Right lobe of liver (tissue), 4 donors: Measurements from ENCODE around the gene TSG101.

Experiments used
- POLR2A ChIP-seq: fragments of 450-650 bp; IDR thresholded peaks from one replicate; pipeline ENCODE4 v1.6.1; 2017; ENCODE audit warnings: antibody characterized with exemption, mild to moderate bottlenecking
- TF ChIP-seq, protein P1 (sequence below), 4 donors: fragments of 200-600 bp in 3 of 4; fragments of 450-650 bp in 1 of 4; IDR thresholded peaks; one replicate each; pipeline versions ENCODE4 v1.5.1 to v1.8.0; 2016 to 2022; ENCODE audit warnings: antibody characterized with exemption in 4 of 4, mild to moderate bottlenecking in 2 of 4
- donor health status: DM: no; HTN: no; CAD: no.
- donor health status: DM: no; HTN: no; CAD: no.
- donor health status: DM: no; HTN: yes; CAD: no.

DNA sequence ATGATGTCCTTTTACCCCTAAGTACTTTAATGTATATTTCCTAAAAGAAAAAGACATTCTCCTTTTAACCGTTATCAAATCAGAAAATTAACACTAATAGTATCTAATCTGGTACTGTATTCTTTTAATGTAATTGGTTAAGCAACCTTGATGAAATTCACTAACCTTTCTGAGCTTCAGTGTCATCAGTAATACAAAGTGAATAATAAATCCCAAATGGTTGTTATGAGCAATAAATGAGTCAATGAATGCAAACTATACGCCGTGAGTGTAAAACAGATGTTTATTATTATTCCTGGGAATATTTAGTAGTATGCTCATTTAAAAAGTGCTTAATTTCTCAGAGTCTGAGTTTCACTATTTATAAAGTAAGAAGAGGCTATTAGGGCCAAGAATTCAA is 40.3 kb upstream of the TSG101 start:
- TF ChIP-seq, protein P1, sequence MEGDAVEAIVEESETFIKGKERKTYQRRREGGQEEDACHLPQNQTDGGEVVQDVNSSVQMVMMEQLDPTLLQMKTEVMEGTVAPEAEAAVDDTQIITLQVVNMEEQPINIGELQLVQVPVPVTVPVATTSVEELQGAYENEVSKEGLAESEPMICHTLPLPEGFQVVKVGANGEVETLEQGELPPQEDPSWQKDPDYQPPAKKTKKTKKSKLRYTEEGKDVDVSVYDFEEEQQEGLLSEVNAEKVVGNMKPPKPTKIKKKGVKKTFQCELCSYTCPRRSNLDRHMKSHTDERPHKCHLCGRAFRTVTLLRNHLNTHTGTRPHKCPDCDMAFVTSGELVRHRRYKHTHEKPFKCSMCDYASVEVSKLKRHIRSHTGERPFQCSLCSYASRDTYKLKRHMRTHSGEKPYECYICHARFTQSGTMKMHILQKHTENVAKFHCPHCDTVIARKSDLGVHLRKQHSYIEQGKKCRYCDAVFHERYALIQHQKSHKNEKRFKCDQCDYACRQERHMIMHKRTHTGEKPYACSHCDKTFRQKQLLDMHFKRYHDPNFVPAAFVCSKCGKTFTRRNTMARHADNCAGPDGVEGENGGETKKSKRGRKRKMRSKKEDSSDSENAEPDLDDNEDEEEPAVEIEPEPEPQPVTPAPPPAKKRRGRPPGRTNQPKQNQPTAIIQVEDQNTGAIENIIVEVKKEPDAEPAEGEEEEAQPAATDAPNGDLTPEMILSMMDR (IDR thresholded peaks at IDR 0.05), result no peak
- no peak for TF ChIP-seq POLR2A
